GM12878 (cell line): ENCODE results near the gene TLE2. TPM values are rescaled to one million over a fixed set of nuclear protein-coding genes. Genes with fewer than 3 reads are reported as not detected.

Experiments
- ATF7 ChIP-seq: fragments of 450-650 bp; IDR thresholded peaks from 2 replicates; pipeline ENCODE4 v1.6.1; 2016; ENCODE audit warnings: low read depth, mild to moderate bottlenecking
- BHLHE40 ChIP-seq, 2 experiments: fragments of 450-650 bp in 1 of 2; IDR thresholded peaks; 2 replicates each; pipeline ENCODE4 v1.6.1; 2011 to 2017; ENCODE audit warnings: low read depth in 2 of 2, borderline replicate concordance in 1 of 2, improper control_type of control experiment in 1 of 2, low read length in 1 of 2, mild to moderate bottlenecking in 1 of 2
- E2F8 ChIP-seq: fragments of 450-650 bp; IDR thresholded peaks from 2 replicates; pipeline ENCODE4 v1.6.1; 2018; ENCODE audit warnings: mild to moderate bottlenecking, low read depth, moderate library complexity; ENCODE audit not compliant: partially characterized antibody
- HCFC1 ChIP-seq: fragments of 150-350 bp; IDR thresholded peaks from 2 replicates; pipeline ENCODE4 v1.6.1; 2014; ENCODE audit warnings: low read length
- POU2F2 ChIP-seq: IDR thresholded peaks from 3 replicates; pipeline ENCODE4 v1.6.1; 2011; ENCODE audit warnings: low read depth, mild to moderate bottlenecking, low read length, borderline replicate concordance
- RB1 ChIP-seq: fragments of 450-650 bp; formaldehyde crosslinking; IDR thresholded peaks from 2 replicates; pipeline ENCODE4 v1.6.1; 2017; ENCODE audit warnings: mild to moderate bottlenecking, borderline replicate concordance
- RUNX3 ChIP-seq: IDR thresholded peaks from 2 replicates; pipeline ENCODE4 v1.6.1; 2012; ENCODE audit warnings: low read length, inconsistent platforms
- SIN3A ChIP-seq: IDR thresholded peaks from 2 replicates; pipeline ENCODE4 v1.6.1; 2012; ENCODE audit warnings: low read depth, low read length, improper control_type of control experiment
- SKIL ChIP-seq: fragments of 450-650 bp; IDR thresholded peaks from 2 replicates; pipeline ENCODE4 v1.6.1; 2017; ENCODE audit warnings: mild to moderate bottlenecking, low read depth, inconsistent platforms; ENCODE audit not compliant: poor library complexity, severe bottlenecking
- SMC3 ChIP-seq: IDR thresholded peaks from 2 replicates; pipeline ENCODE4 v1.6.1; 2011; ENCODE audit warnings: low read length, improper control_type of control experiment, borderline replicate concordance
- SREBF2 ChIP-seq: IDR thresholded peaks from 2 replicates; pipeline ENCODE4 v1.6.1; 2012; ENCODE audit warnings: mild to moderate bottlenecking, low read length
- ZBTB4 ChIP-seq: fragments of 450-650 bp; formaldehyde crosslinking; IDR thresholded peaks from 2 replicates; pipeline ENCODE4 v1.4.0; 2022; ENCODE audit warnings: mild to moderate bottlenecking, moderate library complexity
- ZNF207 ChIP-seq: fragments of 450-650 bp; IDR thresholded peaks from 2 replicates; pipeline ENCODE4 v1.6.1; 2014; ENCODE audit warnings: antibody characterized with exemption, mild to moderate bottlenecking, borderline replicate concordance
- ZNF24 ChIP-seq: fragments of 450-650 bp; IDR thresholded peaks from 2 replicates; pipeline ENCODE4 v1.6.1; 2017; ENCODE audit warnings: antibody characterized with exemption, mild to moderate bottlenecking
- polyA plus RNA-seq, 11 experiments: library from polyadenylated mRNA; depleted of rRNA in 4 of 11; unstranded in 6 of 11; stranded (reverse) in 5 of 11; fragments of >200 nt; fragmentation: Nextera tagmentation in 4 of 11; fragmentation: Illumina TruSeq in 1 of 11; extraction: Ambion mirVana in 4 of 11; extraction: Trizol in 1 of 11; gene quantifications; 1 replicate in 1 of 11; 2 replicates in 10 of 11; pipeline versions ENCODE4 v1.2.1 to v1.2.3, GENCODE V29; 2011 to 2016; ENCODE audit warnings: inconsistent platforms in 2 of 11, missing spikeins in 2 of 11, low read depth in 1 of 11
- total RNA-seq, 4 experiments: library from RNA; depleted of rRNA in 3 of 4; stranded (reverse); fragments of >200 nt in 3 of 4; fragmentation: Illumina TruSeq in 1 of 4; extraction: Trizol in 1 of 4; gene quantifications; 2 replicates each; pipeline versions ENCODE4 v1.2.1 to v1.2.3, GENCODE V29; 2013 to 2021

Gene TLE2
- total and polyA plus RNA-seq, 10 of the 15 experiments (the other 5 are each of a cell fraction or from before 2014, with no cell fraction given), result 0.05 to 0.21 (median 0.11) TPM; not detected in 5

- TF ChIP-seq ZBTB4, result no peak
- no peak for TF ChIP-seq POU2F2
- TF ChIP-seq SIN3A, result peak; percentile 57; the same call in 1 of the 2 replicates
- no peak for TF ChIP-seq ZNF24
- peak; percentile 82 for TF ChIP-seq HCFC1
- no peak for TF ChIP-seq ATF7
- no peak for TF ChIP-seq E2F8
- no peak; the same call in 1 of the 2 replicates for TF ChIP-seq RUNX3
- peak; percentile 87; the same call in 1 of the 2 replicates for TF ChIP-seq RB1
- peak in 1 of 2 experiments; percentile 52; a peak in 3 of 4 replicates for TF ChIP-seq BHLHE40 (IDR thresholded peaks at IDR 0.05; ENCODE audit: borderline replicate concordance in 1 of 2, low read depth in 2 of 2, low read length in 1 of 2)
- TF ChIP-seq SREBF2, result no peak
- TF ChIP-seq SKIL, result no peak
- TF ChIP-seq SMC3, result no peak
- TF ChIP-seq ZNF207, result no peak
These were observed 7.3 kb upstream of the TLE2 start (continued) for GRCh38 chr19:3036119-3036976.
